Astrocyte of the cerebellum (primary cell): ENCODE measurements around the gene PRF1.
A peak's percentile ranks its signal among the peaks of the same experiment; 100 is the strongest.

ENCODE experiments used
- DNase-seq: peaks from one replicate; pipeline ENCODE4 v3.0.0-alpha.2; 2011; ENCODE audit warnings: low read depth
- H3K4me3 ChIP-seq: 2 replicates; pipeline ENCODE4 v1.5.1; 2011; ENCODE audit warnings: mild to moderate bottlenecking, low read depth, low read length, moderate library complexity
- CTCF ChIP-seq: IDR thresholded peaks from 2 replicates; pipeline ENCODE4 v1.5.1; 2012; ENCODE audit warnings: low read length, low read depth, moderate library complexity, mild to moderate bottlenecking; ENCODE audit errors: missing control alignments
- in situ Hi-C: cut with HindIII; loops from 2 replicates; pipeline ENCODE4 v1.10.0; 2017; ENCODE audit warnings: low sequenced_read_pairs

The PRF1 gene

GRCh38 chr10:70564901-70565351 is 37.6 kb downstream of the PRF1 start:
- no peak for DNase-seq
- in situ Hi-C loops: no loop called here
- TF ChIP-seq CTCF: peak; percentile 8
- H3K4me3 ChIP-seq: no peak overlapping the region

GRCh38 chr10:70564113-70564725 is 38.3 kb downstream of the PRF1 start:
- no peak for TF ChIP-seq CTCF
- no peak for DNase-seq
- H3K4me3 ChIP-seq: no peak overlapping the region
- in situ Hi-C loops: no loop called here

- DNase-seq: no peak
- no peak for TF ChIP-seq CTCF
- in situ Hi-C loops: no loop called here
- no peak overlapping the region for H3K4me3 ChIP-seq
These were observed 39.3 kb downstream of the PRF1 start for GRCh38 chr10:70563230-70563629.

GRCh38 chr10:70562036-70562755 is 40.3 kb downstream of the PRF1 start:
- in situ Hi-C loops: no loop called here
- no peak for DNase-seq
- no peak overlapping the region for H3K4me3 ChIP-seq
- TF ChIP-seq CTCF: no peak

DNA sequence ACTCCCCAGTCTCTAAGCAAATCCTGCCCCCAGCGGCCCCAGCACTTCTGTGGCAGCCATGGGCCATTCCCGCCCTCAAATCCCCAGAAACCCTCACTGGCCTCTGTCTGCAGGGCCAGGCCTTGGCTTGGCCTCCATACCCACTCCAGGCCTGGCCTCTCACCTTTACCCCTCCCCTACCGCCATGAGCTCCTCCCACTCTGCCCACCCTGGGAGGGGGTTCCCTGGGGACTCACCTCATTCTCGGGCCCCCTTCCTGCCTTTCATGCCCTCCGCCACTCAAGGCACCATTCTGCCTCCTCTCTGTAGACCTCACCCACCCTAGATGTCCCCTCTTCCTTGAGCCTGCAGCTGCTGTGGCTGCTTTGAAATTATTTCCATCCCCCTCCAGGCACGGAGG is 41.0 kb downstream of the PRF1 start:
- in situ Hi-C loops: no loop called here
- H3K4me3 ChIP-seq: no peak overlapping the region
- DNase-seq: no peak
- no peak for TF ChIP-seq CTCF

DNA sequence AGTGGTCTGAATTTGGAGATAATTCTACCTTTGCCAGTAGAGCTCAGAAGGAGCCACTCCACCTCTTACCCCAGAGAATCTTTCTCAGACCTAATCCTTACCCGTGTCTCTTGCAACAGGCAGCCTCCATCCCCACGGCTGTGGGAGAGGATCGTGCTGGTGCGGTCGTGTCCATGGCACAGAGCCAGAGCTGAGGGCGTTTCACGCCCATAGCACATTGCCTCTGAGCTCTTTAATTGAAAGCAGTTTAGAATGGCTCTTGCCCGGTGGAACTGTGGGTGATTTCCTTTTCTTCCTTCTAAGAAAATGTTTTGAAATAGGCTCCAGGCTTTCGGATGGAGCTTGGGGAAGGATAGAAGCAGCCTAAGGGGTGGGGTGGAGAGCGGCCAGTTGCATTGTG is 41.5 kb downstream of the PRF1 start:
- no peak for TF ChIP-seq CTCF
- DNase-seq: no peak
- in situ Hi-C loops: no loop called here
- no peak overlapping the region for H3K4me3 ChIP-seq
